HG02970 (cell line): ENCODE data around the gene PNMT.
"Not testable (repeated sequence)": the region's sequence is repeated elsewhere in the genome, so short reads cannot be mapped to it uniquely, and the experiment has no call there.

Source experiments
- ATAC-seq: cut with Tn5 transposase; IDR thresholded peaks from one replicate; pipeline ENCODE4 v1.9.1; 2021; ENCODE audit warnings: mild to moderate bottlenecking, moderate library complexity, moderate number of reproducible peaks; ENCODE audit not compliant: unreplicated experiment, low FRiP score

The PNMT gene

DNA sequence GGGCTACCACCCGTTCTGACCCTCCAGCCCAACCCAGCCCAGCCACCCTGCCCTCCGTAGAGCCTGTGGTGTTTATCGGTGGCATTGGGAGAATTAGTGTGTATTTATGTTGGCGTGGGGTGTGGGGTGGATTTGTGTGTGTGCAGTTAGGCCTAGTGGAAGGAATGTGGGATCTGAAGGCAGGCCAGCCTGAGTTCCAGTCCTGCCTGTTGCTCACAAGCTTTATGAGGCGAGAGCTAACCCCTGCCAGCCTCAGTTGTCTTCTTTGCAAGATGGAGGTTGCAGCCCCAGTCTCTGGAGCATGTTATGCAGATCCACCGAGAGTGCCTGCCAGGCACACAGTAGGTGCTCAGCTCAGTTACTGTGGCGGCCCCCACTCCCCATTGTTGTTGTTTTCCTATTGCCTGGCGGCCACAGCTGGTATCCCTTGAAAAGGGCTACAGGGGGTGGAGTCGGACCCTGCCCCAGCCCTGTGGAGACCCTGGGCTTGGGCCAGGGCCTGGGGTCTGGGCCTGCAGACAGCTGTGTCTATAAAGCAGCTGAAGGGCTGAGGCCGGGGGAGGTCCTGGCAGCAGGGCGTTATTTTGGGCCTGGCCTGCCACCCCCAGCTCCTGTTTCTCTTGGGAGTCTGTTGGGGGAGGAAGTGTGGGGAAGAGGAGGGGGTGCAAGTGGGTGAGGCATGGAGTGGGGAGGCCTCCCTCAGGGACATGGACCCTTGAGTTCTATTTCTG lies 36.7 kb downstream of the PNMT start:
- ATAC-seq, result no peak

DNA sequence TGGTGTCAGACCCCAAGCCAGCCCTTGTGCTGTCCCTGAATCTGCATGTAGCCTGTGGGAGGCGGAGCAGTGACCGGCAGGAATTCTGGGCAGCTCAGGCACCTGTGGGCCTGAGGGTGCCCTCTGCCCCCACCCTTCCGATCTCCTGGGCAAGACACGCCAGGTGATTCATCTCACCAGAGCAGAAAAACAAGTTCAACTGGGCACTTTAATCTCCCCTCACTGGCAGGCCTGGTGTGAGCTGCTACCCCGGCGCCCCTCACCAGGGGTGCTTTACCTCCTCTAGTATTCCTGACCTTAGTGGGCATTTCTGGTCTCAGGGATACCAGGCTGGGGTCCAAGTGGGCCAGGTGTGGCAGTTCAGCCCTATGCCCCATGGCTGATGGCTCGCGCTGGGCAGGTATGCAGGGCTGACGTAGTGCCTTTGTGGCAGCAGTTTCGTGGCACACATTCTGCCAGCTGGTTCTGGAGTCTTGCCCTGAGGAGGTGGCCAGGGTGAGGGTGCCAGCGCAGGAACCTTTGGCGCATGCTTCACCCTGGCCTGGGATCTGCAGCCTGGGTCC lies 37.6 kb downstream of the PNMT start:
- ATAC-seq, result no peak

DNA sequence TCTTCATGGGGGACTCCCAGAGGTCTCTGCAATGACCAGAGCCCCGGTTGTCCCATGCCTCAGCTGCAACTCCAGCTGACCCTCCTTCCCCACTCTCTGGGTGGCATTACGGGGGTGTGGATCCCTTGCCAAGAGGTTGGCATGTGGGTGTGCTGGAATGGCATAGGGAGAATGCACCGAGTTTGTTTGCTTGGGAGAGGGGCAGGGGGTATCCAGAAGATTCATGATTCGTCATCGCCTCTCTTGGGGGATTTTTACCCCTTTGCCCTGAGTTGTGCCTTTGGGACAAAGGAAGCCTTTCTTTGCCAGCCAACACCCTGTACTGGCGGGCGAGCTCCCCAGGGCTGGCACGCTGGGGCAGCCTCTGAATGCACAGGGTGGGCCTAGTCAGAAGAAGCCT lies 38.1 kb downstream of the PNMT start:
- ATAC-seq, result no peak

DNA sequence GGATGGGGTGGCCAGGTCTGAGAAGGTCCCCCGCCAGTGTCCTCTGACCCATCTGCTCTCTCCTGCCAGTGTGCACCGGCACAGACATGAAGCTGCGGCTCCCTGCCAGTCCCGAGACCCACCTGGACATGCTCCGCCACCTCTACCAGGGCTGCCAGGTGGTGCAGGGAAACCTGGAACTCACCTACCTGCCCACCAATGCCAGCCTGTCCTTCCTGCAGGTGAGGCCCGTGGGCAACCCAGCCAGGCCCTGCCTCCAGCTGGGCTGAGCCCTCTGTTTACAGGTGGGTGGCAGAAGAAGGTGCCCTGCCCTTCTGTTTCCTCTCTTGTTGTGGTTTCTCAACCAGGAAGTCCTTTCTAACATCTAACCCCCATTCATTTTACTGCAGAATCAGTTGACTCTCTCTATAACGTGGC lies 38.7 kb downstream of the PNMT start:
- no peak for ATAC-seq

DNA sequence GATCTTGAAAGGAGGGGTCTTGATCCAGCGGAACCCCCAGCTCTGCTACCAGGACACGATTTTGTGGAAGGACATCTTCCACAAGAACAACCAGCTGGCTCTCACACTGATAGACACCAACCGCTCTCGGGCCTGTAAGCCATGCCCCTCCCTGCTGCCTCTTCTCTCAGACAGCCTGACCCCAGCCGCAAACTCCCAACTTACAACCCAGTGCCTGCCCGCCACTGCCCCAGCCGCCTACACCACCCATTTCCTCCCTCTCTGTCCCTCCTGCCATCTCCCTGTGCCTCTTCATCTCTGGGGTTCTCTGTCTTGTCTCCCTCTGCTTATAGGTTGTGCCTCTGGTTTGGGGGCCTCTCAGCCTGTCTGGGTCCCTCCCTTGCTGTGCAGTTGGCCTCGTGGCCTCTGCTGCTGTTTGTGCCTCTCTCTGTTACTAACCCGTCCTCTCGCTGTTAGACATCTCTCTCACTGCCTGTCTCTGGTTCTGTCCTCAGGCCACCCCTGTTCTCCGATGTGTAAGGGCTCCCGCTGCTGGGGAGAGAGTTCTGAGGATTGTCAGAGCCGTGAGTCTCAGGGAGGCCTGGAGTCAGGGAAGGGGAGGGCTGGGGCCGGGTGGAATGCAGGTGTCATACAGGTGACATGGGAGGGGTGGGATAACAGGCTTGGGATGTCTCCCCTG lies 41.2 kb downstream of the PNMT start:
- no peak for ATAC-seq

DNA sequence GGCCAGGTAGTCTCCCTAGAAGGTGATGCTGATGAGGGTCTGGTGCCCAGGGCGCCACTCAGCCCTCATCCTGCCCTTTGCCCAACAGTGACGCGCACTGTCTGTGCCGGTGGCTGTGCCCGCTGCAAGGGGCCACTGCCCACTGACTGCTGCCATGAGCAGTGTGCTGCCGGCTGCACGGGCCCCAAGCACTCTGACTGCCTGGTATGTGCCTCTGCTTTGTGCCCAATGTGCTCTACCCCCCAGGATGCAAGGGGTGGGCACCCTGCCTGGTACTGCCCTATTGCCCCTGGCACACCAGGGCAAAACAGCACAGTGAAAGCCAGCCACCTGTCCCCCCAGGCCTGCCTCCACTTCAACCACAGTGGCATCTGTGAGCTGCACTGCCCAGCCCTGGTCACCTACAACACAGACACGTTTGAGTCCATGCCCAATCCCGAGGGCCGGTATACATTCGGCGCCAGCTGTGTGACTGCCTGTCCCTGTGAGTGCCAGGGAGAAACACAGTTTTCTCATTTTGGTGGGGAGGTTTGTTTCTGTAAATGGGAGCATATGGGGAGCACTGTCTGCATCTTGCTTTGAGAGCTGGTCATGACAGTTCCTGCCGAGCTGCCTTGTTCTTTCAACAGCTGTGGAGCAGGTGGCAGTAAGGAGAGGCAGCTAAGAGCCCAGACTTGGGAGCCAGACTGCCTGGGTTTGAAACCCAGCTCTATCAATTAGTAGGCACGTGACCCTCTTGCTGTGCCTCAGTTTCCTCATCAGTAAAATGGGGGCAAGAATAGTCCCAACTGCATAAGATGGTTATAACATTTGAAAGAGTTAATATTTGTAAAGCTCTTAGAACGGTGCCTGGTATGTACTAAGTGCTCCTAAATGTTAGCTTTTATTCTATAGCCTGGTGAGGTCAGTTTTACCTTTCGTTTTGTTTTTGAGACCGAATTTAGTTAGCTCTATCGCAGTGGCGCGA lies 42.0 kb downstream of the PNMT start:
- no peak for ATAC-seq

DNA sequence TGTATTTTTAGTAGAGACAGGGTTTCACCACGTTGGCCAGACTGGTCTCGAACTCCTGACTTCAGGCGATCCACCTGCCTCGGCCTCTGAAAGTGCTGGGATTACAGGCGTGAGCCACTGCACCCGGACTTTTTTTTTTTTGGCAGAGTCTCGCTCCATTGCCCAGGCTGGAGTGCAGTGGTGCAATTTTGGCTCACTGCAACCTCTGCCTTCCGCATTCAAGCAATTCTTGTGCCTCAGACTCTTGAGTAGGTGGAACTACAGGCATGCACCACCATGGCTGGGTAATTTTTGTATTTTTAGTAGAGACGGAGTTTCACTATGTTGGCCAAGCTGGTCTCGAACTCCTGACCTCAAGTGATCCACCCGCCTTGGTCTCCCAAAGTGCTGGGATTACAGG lies 42.8 kb downstream of the PNMT start:
- not testable (repeated sequence) for ATAC-seq

DNA sequence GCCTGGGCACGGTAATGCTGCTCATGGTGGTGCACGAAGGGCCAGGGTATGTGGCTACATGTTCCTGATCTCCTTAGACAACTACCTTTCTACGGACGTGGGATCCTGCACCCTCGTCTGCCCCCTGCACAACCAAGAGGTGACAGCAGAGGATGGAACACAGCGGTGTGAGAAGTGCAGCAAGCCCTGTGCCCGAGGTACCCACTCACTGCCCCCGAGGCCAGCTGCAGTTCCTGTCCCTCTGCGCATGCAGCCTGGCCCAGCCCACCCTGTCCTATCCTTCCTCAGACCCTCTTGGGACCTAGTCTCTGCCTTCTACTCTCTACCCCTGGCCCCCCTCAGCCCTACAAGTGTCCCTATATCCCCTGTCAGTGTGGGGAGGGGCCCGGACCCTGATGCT lies 43.6 kb downstream of the PNMT start:
- no peak for ATAC-seq

DNA sequence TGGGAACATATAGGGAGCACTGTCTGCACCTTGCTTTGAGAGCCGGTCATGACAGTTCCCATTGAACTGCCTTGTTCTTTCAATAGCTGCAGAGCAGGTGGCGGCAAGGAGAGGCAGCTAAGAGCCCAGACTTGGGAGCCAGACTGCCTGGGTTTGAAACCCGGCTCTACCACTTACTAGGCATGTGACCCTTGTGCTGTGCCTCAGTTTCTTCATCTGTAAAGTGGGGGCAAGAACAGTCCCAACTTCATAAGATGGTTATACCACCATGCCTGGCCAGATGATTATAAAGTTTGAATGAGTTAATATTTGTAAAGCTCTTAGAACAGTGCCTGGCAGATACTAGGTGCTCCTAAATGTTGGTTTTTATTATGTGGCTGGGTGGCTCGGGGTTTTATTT lies 46.0 kb downstream of the PNMT start:
- ATAC-seq, result no peak

DNA sequence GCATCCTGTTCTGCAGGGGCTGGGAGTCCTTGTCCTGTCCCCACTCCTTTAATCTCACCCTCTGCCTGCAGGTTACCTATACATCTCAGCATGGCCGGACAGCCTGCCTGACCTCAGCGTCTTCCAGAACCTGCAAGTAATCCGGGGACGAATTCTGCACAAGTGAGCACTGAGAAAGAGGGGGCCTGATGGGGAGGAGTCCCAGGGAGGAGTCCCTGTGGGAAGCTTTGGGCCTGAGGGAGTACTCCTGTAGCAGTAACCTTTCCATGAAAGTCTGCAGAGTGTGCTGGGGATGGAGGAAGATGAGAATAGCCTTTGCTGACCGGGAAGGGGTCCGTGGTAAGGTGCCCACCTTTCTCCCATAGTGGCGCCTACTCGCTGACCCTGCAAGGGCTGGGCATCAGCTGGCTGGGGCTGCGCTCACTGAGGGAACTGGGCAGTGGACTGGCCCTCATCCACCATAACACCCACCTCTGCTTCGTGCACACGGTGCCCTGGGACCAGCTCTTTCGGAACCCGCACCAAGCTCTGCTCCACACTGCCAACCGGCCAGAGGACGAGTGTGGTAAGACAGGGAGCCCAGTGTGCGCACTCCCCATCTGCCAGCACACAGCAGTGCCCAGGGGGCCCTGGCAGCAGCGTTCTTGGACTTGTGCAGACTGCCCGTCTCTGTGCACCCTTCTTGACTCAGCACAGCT lies 47.3 kb downstream of the PNMT start:
- no peak for ATAC-seq

DNA sequence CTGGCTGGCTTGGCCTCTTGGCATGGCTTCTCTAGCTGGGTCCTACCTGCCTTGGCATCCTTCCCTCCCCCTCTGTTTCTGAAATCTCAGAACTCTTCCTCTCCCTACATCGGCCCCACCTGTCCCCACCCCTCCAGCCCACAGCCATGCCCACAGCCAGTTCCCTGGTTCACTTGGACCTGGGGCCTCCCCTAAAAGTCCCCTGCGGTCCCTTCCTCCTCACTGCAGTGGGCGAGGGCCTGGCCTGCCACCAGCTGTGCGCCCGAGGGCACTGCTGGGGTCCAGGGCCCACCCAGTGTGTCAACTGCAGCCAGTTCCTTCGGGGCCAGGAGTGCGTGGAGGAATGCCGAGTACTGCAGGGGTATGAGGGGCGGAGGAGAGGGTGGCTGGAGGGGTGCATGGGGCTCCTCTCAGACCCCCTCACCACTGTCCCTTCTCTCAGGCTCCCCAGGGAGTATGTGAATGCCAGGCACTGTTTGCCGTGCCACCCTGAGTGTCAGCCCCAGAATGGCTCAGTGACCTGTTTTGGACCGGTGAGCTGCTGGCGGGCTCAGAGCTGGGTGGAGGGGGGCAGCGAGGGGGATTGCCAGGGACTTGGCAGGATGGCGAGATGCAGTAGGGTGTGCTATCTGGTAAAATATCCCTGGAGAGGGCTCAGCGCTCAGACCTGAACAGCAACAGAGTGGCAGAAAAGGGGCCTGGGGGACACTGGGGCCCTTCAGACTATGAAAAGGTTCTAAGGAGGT lies 48.0 kb downstream of the PNMT start:
- ATAC-seq, result no peak

DNA sequence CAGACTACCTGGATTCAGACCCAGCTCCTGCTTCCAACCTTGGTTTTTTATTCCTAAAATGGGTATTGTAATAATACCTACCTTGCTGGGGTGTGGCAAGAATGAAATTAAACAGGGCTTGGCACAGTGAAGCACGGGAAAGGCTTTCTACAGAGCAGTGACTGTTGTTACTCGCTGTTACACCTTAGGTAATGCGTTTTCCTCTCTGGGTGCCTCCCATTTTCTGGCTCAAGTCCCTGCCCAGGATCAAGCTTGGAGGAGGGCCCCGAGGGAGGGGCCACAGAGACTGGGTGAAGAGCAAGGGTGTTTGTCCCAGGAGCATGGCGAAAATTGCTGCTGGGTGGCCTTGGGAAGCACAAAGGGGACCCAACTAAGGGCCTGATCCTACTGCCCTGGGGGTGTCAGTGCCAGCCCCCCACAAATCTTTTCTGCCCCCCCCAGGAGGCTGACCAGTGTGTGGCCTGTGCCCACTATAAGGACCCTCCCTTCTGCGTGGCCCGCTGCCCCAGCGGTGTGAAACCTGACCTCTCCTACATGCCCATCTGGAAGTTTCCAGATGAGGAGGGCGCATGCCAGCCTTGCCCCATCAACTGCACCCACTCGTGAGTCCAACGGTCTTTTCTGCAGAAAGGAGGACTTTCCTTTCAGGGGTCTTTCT lies 48.8 kb downstream of the PNMT start:
- ATAC-seq, result no peak

DNA sequence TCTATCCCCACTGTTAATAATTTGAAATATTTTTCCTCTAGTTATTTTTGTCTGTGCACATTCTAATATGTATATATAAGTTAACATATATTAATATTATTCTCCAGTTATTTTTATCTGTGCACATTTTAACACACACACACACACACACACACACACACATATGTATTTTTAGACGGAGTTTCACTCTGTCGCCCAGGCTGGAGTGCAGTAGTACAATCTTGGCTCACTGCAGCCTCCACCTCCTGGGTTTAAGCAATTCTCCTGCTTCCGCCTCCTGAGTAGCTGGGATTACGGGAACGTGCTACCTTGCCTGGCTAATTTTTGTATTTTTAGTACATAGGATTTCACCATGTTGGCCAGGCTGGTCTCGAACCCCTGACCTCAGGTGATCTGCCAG lies 49.4 kb downstream of the PNMT start:
- no peak for ATAC-seq

DNA sequence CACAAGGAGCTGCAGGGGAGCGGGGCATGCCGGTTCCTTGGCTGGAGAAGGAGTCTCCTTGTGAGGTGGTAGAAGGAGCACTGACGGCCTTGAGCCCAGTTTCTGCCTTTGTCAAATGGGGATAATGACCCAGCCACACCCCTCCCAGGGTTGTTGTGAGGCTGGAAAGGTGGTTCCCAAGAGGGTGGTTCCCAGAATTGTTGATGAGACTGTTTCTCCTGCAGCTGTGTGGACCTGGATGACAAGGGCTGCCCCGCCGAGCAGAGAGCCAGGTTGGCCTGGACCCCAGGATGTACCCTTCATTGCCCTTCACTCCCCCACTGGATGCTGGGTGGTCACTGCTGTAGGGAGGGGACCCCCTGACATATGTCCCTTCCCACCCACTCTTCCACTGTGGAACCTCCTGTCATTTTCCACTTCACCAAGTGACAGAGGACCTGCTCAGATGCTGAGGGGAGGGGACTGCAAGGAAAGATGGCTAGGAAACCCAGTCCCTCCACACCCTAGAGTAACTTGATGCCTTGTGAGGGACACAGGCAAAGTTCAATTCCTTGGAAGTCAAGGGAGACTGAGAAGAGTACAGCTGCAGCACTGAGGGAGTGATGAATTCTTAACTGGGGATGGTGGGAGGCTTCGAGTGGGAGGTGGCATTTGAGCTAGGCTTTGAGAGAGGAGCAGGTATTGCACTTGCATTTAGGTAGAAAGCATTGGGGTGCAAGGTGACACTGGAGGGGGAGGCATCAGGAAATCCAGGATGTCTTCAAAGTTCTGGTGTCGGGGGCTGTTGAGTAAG lies 51.5 kb downstream of the PNMT start:
- no peak for ATAC-seq
